DLD1 (cell line): ENCODE measurements around the gene CRB2.

Source experiments
- in situ Hi-C: cut with HindIII; loops from 2 replicates; pipeline ENCODE4 v1.10.0; 2017; ENCODE audit warnings: low sequenced_read_pairs

The CRB2 gene

DNA sequence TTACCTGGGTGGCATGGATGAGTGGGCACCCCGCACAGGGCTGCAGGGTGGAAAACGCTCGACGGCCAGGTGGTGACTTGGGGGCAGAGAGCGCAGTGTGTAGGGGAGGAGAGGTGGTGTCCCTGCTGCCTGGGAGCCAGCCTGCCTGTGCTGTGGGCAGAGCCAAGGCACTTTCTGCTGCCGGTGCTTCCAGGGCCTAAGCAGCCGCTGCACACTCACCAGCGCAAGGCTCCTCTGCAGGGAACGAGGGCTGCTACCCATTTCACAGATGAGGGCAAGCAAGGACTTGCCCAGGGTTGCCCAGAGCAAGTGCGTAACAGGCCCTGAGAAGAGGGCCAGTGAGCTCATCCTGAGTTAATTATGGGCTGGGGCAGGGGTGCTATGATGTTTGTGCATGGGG lies 62.5 kb downstream of the CRB2 start:
- in situ Hi-C loops, result no loop called here

GRCh38 chr9:123419091-123419490 lies 63.1 kb downstream of the CRB2 start:
- in situ Hi-C loops, result no loop called here

- in situ Hi-C loops, result no loop called here
Measured at GRCh38 chr9:123419721-123420591, 64.0 kb downstream of the CRB2 start.

DNA sequence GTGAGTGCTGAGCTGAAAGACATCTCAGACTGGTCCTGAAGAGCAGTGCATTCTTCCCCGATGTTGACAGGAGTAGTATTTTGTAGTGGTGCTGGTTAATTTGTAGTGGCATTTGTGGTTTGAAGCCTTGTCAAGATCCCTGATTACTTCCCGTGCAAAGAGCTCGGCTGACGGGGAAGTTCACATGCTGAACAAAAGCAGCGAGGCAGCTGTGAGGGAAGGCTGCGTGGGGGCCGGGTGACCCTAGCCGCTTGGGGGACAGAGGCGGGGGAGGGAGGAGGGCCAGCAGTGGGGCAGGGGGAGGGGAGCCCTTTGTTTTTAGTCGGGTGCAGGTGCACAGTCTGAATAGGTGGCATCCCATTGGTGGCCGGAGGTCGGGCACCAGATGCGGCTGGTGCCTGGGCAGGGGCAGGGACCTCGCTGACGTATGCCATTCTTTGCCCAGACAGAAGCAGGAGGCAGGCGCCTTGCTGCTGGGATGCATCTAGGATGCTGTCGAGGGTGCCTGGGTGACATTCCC lies 64.7 kb downstream of the CRB2 start:
- in situ Hi-C loops, result no loop called here

DNA sequence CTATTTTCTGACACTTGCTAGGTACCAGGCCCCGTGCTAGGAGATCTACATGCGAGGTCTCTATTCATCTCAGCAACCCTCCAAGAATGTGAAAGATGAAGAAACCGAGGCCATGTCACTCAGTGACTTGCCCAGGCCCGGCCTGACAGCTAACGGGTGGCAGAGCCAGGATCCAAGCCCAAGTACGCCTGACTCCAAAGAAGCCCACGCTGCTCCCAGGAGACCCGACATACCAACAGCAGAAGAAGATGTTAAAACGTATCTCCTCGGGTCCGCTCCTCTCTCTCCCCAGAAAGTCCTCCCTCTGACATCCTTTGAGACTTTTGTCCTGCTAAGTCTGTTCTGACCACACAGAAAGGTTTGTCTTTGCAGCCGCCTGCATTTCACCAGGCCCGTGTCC lies 65.2 kb downstream of the CRB2 start:
- in situ Hi-C loops, result no loop called here

- in situ Hi-C loops, result no loop called here
Measured at GRCh38 chr9:123421801-123422455, 65.9 kb downstream of the CRB2 start.

GRCh38 chr9:123422635-123423310 lies 66.8 kb downstream of the CRB2 start:
- in situ Hi-C loops, result no loop called here

- in situ Hi-C loops, result no loop called here
Measured at GRCh38 chr9:123423311-123423640, 67.3 kb downstream of the CRB2 start.

- in situ Hi-C loops, result no loop called here
Measured at GRCh38 chr9:123424131-123424530, 68.1 kb downstream of the CRB2 start.

DNA sequence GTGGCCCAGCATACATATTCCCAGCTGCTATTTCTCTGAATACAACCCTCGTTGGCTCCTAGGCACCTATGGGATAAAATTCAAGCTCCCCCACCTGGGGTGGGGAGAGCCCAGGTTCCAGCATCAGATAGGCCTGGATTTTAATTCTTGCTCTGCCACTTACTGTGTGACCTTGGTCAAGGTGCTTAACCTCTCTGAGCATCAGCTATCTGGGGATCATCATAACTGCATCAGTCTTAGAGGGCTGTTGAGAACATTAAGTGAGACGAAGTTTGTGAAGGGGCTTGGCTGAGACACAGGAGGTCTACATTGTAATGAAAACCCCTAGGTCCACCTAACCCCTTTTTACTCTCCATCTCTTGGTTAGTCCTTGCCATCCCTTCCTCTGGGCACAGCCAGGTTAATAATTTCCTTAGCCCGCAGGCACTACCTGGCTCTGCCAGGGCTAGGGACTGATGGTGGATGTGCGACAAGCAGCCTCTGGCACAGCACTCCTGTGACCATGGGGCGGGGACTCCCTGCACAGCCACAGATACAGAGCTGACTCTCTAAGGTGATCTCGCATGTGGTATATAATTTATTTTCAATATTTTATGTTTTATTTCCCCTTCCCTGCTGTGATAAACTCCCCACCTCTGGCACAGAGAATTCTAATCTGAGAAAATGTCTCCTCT lies 68.7 kb downstream of the CRB2 start:
- in situ Hi-C loops, result no loop called here

GRCh38 chr9:123425261-123425821 lies 69.3 kb downstream of the CRB2 start:
- in situ Hi-C loops, result no loop called here

- in situ Hi-C loops, result no loop called here
Measured at GRCh38 chr9:123425836-123426365, 69.9 kb downstream of the CRB2 start.

DNA sequence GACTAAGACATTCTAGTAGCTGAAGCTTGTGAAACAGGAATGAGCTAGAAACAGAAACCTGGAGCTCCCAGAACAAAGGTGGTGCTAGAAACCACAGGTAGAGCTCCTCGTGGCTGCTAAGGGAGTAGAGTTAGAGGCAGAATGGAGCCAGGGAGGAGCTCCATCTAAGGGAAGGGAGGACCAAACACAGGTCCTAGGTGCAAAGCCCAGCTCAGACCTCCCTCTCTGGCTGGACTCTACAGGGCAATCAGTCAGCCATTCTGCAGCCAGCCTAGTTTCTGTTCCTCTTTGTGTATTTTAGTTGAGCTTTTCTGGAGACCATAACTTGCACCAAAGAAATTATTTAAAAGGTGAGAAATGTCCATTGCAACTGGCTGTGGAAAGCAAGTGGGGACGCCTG lies 70.4 kb downstream of the CRB2 start:
- in situ Hi-C loops, result no loop called here
